ENCODE results near the gene THADA.
A peak's percentile ranks its signal among the peaks of the same experiment; 100 is the strongest.

THADA gene

GRCh38 chr2:43202289-43202688 is 393.5 kb downstream of the THADA start:
- Histone ChIP-seq H3K9me3 (no peaks in the 10 kb centered on the region), H3K4me1 (ENCODE audit: control insufficient read depth in 1 of 2, insufficient read depth in 1 of 2, low read depth in 1 of 2, low read length in 1 of 2) (peaks cover 49 to 53% of the 10 kb centered on the region in 2 experiments), H3K27ac (no peak overlapping the region), H3K27me3 (no peaks in the 10 kb centered on the region), H3K4me3 (ENCODE audit: low read depth in 1 of 2, low read length in 1 of 2) (no peak overlapping the region), H3K36me3 (no peaks in the 10 kb centered on the region)
- no peak for TF ChIP-seq CTCF (IDR thresholded peaks at IDR 0.05)

GRCh38 chr2:43201497-43201896 is 394.3 kb downstream of the THADA start:
- Histone ChIP-seq H3K27ac (peak overlapping the region; percentile 67), H3K4me1 (ENCODE audit: control insufficient read depth in 1 of 2, insufficient read depth in 1 of 2, low read depth in 1 of 2, low read length in 1 of 2) (peaks cover 49 to 53% of the 10 kb centered on the region in 2 experiments)
- no peak for TF ChIP-seq CTCF (IDR thresholded peaks at IDR 0.05)

GRCh38 chr2:43201016-43201415 is 394.8 kb downstream of the THADA start:
- no peak for TF ChIP-seq CTCF (IDR thresholded peaks at IDR 0.05)
- no peaks in the 10 kb centered on the region for H3K9me3 ChIP-seq
- no peaks in the 10 kb centered on the region for H3K27me3 ChIP-seq
- peaks cover 46 to 51% of the 10 kb centered on the region in 2 experiments for H3K4me1 ChIP-seq (ENCODE audit: control insufficient read depth in 1 of 2, insufficient read depth in 1 of 2, low read depth in 1 of 2, low read length in 1 of 2)
- H3K27ac ChIP-seq: peak overlapping the region; percentile 67
- H3K36me3 ChIP-seq: no peaks in the 10 kb centered on the region
- H3K4me3 ChIP-seq (ENCODE audit: low read depth in 1 of 2, low read length in 1 of 2): no peak overlapping the region

More at GRCh38 chr2:43201497-43201896, 394.3 kb downstream of the THADA start:
- H3K4me3 ChIP-seq (ENCODE audit: low read depth in 1 of 2, low read length in 1 of 2): no peak overlapping the region
- no peaks in the 10 kb centered on the region for H3K36me3 ChIP-seq
- no peaks in the 10 kb centered on the region for H3K27me3 ChIP-seq
- no peaks in the 10 kb centered on the region for H3K9me3 ChIP-seq

GRCh38 chr2:43199492-43200488 is 396.0 kb downstream of the THADA start:
- Histone ChIP-seq H3K9me3 (no peaks in the 10 kb centered on the region), H3K4me3 (ENCODE audit: low read depth in 1 of 2, low read length in 1 of 2) (no peak overlapping the region), H3K27me3 (no peaks in the 10 kb centered on the region), H3K4me1 (ENCODE audit: control insufficient read depth in 1 of 2, insufficient read depth in 1 of 2, low read depth in 1 of 2, low read length in 1 of 2) (peaks cover 57 to 59% of the 10 kb centered on the region in 2 experiments), H3K36me3 (no peaks in the 10 kb centered on the region), H3K27ac (peak overlapping the region; percentile 21)
- TF ChIP-seq CTCF (IDR thresholded peaks at IDR 0.05): no peak

- Histone ChIP-seq H3K9me3 (no peaks in the 10 kb centered on the region), H3K4me3 (ENCODE audit: low read depth in 1 of 2, low read length in 1 of 2) (no peak overlapping the region), H3K27ac (no peak overlapping the region), H3K4me1 (ENCODE audit: control insufficient read depth in 1 of 2, insufficient read depth in 1 of 2, low read depth in 1 of 2, low read length in 1 of 2) (peaks cover 72 to 75% of the 10 kb centered on the region in 2 experiments), H3K27me3 (no peaks in the 10 kb centered on the region), H3K36me3 (no peaks in the 10 kb centered on the region)
- no peak for TF ChIP-seq CTCF (IDR thresholded peaks at IDR 0.05)
Observed at GRCh38 chr2:43198263-43198662, 397.6 kb downstream of the THADA start.

Measured in neutrophil (primary cell).